ENCODE results near the gene RHOU. TPM values are rescaled to one million over a fixed set of nuclear protein-coding genes. Genes with fewer than 3 reads are reported as not detected.

Gene RHOU
- total RNA-seq, 2 experiments from 2014 or later = 0.61 to 4.5 TPM

GRCh38 chr1:228753287-228753686 lies 18.0 kb downstream of the RHOU start:
- H3K36me3 Mint-ChIP-seq = peaks cover 8% of the 10 kb centered on the region
- peaks cover 6% of the 10 kb centered on the region for H3K9me3 Mint-ChIP-seq (ENCODE audit: low read depth)
- no peak overlapping the region for H3K27ac Mint-ChIP-seq
- ATAC-seq = no peak
- no peak overlapping the region for H3K4me3 Mint-ChIP-seq
- H3K27me3 Mint-ChIP-seq = peaks cover 62% of the 10 kb centered on the region
- peaks cover 60% of the 10 kb centered on the region for H3K4me1 Mint-ChIP-seq
- CTCF ChIA-PET = interaction anchor here (1.0 to 1.9 kb wide), 3 partner anchors 11 to 474 kb away, joined by 3 to 7 read pairs (median 3); partner anchors contain the start of gene RHOU
- DNase-seq = peak; percentile 27

- H3K27me3 Mint-ChIP-seq = peaks cover 68% of the 10 kb centered on the region
- H3K9me3 Mint-ChIP-seq (ENCODE audit: low read depth) = peaks cover 6% of the 10 kb centered on the region
- H3K4me1 Mint-ChIP-seq = peaks cover 56% of the 10 kb centered on the region
- peaks cover 8% of the 10 kb centered on the region for H3K36me3 Mint-ChIP-seq
- CTCF ChIA-PET = interaction anchor here (0.7 to 1.9 kb wide), 4 partner anchors 12 to 473 kb away, joined by 3 to 7 read pairs (median 3); partner anchors contain the start of gene RHOU
- no peak for ATAC-seq
- no peak overlapping the region for H3K27ac Mint-ChIP-seq
- peak; percentile 16 for DNase-seq
- no peak overlapping the region for H3K4me3 Mint-ChIP-seq
These were observed 18.6 kb downstream of the RHOU start for GRCh38 chr1:228753786-228754360.

- H3K27me3 Mint-ChIP-seq = peaks cover 75% of the 10 kb centered on the region
- H3K4me3 Mint-ChIP-seq = no peak overlapping the region
- ATAC-seq (no peak), DNase-seq (peak; percentile 27)
- no peak overlapping the region for H3K27ac Mint-ChIP-seq
- CTCF ChIA-PET = interaction anchor here (0.7 to 1.9 kb wide), 2 partner anchors 20 to 72 kb away, joined by 3 to 7 read pairs; partner anchors contain the start of gene RHOU
- H3K9me3 Mint-ChIP-seq (ENCODE audit: low read depth) = peaks cover 6% of the 10 kb centered on the region
- H3K36me3 Mint-ChIP-seq = peaks cover 8% of the 10 kb centered on the region
- peaks cover 49% of the 10 kb centered on the region for H3K4me1 Mint-ChIP-seq
These were observed 19.5 kb downstream of the RHOU start for GRCh38 chr1:228754646-228755268.

- Mint-ChIP-seq H3K4me1 (peaks cover 41% of the 10 kb centered on the region), H3K27ac (no peak overlapping the region)
- no peak for ATAC-seq
These were observed 20.5 kb downstream of the RHOU start for GRCh38 chr1:228755800-228756199.

GRCh38 chr1:228756457-228756856 lies 21.2 kb downstream of the RHOU start:
- peaks cover 8% of the 10 kb centered on the region for H3K36me3 Mint-ChIP-seq
- peaks cover 34% of the 10 kb centered on the region for H3K4me1 Mint-ChIP-seq
- ATAC-seq (no peak), DNase-seq (no peak)
- peaks cover 6% of the 10 kb centered on the region for H3K9me3 Mint-ChIP-seq (ENCODE audit: low read depth)
- H3K4me3 Mint-ChIP-seq = no peak overlapping the region
- CTCF ChIA-PET = interaction anchor here (1.2 kb wide), 1 partner anchor 108 kb away, joined by 3 read pairs; no protein-coding TSS in a partner anchor
- peaks cover 74% of the 10 kb centered on the region for H3K27me3 Mint-ChIP-seq
- H3K27ac Mint-ChIP-seq = peak overlapping the region; percentile 5

More at GRCh38 chr1:228755800-228756199, 20.5 kb downstream of the RHOU start:
- Mint-ChIP-seq H3K9me3 (ENCODE audit: low read depth) (peaks cover 6% of the 10 kb centered on the region), H3K27me3 (peaks cover 75% of the 10 kb centered on the region), H3K4me3 (no peak overlapping the region), H3K36me3 (peaks cover 8% of the 10 kb centered on the region)
- no peak for DNase-seq
- CTCF ChIA-PET = interaction anchor here (1.2 kb wide), 1 partner anchor 109 kb away, joined by 3 read pairs; no protein-coding TSS in a partner anchor

GRCh38 chr1:228758447-228758846 lies 23.2 kb downstream of the RHOU start:
- Mint-ChIP-seq H3K4me3 (no peak overlapping the region), H3K27ac (no peak overlapping the region), H3K4me1 (peaks cover 25% of the 10 kb centered on the region), H3K9me3 (ENCODE audit: low read depth) (peaks cover 6% of the 10 kb centered on the region), H3K36me3 (peaks cover 8% of the 10 kb centered on the region), H3K27me3 (peaks cover 62% of the 10 kb centered on the region)
- DNase-seq = no peak
- no peak for ATAC-seq
- CTCF ChIA-PET = interaction anchor here (0.6 to 1.6 kb wide), 2 partner anchors 10 to 299 kb away, joined by 3 to 5 read pairs; no protein-coding TSS in a partner anchor

- no peak for DNase-seq
- H3K36me3 Mint-ChIP-seq = peaks cover 7% of the 10 kb centered on the region
- H3K27ac Mint-ChIP-seq = no peak overlapping the region
- H3K27me3 Mint-ChIP-seq = peaks cover 37% of the 10 kb centered on the region
- no peak for ATAC-seq
- H3K4me1 Mint-ChIP-seq = peaks cover 27% of the 10 kb centered on the region
- peaks cover 6% of the 10 kb centered on the region for H3K9me3 Mint-ChIP-seq (ENCODE audit: low read depth)
- no peak overlapping the region for H3K4me3 Mint-ChIP-seq
- CTCF ChIA-PET = no interaction called here
These were observed 25.7 kb downstream of the RHOU start for GRCh38 chr1:228760979-228761378.

GRCh38 chr1:228763561-228763960 lies 28.3 kb downstream of the RHOU start:
- Mint-ChIP-seq H3K4me1 (peaks cover 23% of the 10 kb centered on the region), H3K36me3 (no peaks in the 10 kb centered on the region), H3K4me3 (no peak overlapping the region), H3K27ac (no peak overlapping the region), H3K27me3 (peaks cover 24% of the 10 kb centered on the region), H3K9me3 (ENCODE audit: low read depth) (no peaks in the 10 kb centered on the region)
- no peak for DNase-seq
- CTCF ChIA-PET = no interaction called here
- ATAC-seq = no peak

- Mint-ChIP-seq H3K27me3 (peaks cover 20% of the 10 kb centered on the region), H3K4me3 (no peak overlapping the region), H3K4me1 (peaks cover 19% of the 10 kb centered on the region), H3K27ac (peak overlapping the region; percentile 78), H3K9me3 (ENCODE audit: low read depth) (no peaks in the 10 kb centered on the region), H3K36me3 (no peaks in the 10 kb centered on the region)
- ATAC-seq (peak; percentile 92), DNase-seq (peak; percentile 82)
- CTCF ChIA-PET = interaction anchor here (1.2 kb wide), 1 partner anchor 30 kb away, joined by 5 read pairs; the partner anchor contains the start of gene RHOU
These were observed 30.1 kb downstream of the RHOU start for GRCh38 chr1:228765168-228765946.

- no peak overlapping the region for H3K27ac Mint-ChIP-seq
- H3K36me3 Mint-ChIP-seq = no peaks in the 10 kb centered on the region
- peaks cover 19% of the 10 kb centered on the region for H3K4me1 Mint-ChIP-seq
- CTCF ChIA-PET = interaction anchor here (0.9 to 1.2 kb wide), 3 partner anchors 19 to 32 kb away, joined by 3 to 6 read pairs (median 3); partner anchors contain the start of gene RHOU
- DNase-seq (no peak), ATAC-seq (no peak)
- H3K4me3 Mint-ChIP-seq = no peak overlapping the region
- no peaks in the 10 kb centered on the region for H3K9me3 Mint-ChIP-seq (ENCODE audit: low read depth)
- H3K27me3 Mint-ChIP-seq = peaks cover 20% of the 10 kb centered on the region
These were observed 31.5 kb downstream of the RHOU start for GRCh38 chr1:228766788-228767187.

GRCh38 chr1:228767636-228768354 lies 32.5 kb downstream of the RHOU start:
- peaks cover 22% of the 10 kb centered on the region for H3K4me1 Mint-ChIP-seq
- H3K36me3 Mint-ChIP-seq = no peaks in the 10 kb centered on the region
- no peaks in the 10 kb centered on the region for H3K9me3 Mint-ChIP-seq (ENCODE audit: low read depth)
- CTCF ChIA-PET = no interaction called here
- H3K4me3 Mint-ChIP-seq = no peak overlapping the region
- no peak for DNase-seq
- H3K27me3 Mint-ChIP-seq = peaks cover 20% of the 10 kb centered on the region
- H3K27ac Mint-ChIP-seq = no peak overlapping the region
- ATAC-seq = no peak

- H3K27ac Mint-ChIP-seq = no peak overlapping the region
- no peaks in the 10 kb centered on the region for H3K9me3 Mint-ChIP-seq (ENCODE audit: low read depth)
These were observed 33.2 kb downstream of the RHOU start for GRCh38 chr1:228768355-228769000.

More at GRCh38 chr1:228768355-228769000, 33.2 kb downstream of the RHOU start:
- peaks cover 25% of the 10 kb centered on the region for H3K4me1 Mint-ChIP-seq
- DNase-seq (no peak), ATAC-seq (no peak)
- no peak overlapping the region for H3K4me3 Mint-ChIP-seq
- CTCF ChIA-PET = no interaction called here
- no peaks in the 10 kb centered on the region for H3K36me3 Mint-ChIP-seq
- peaks cover 17% of the 10 kb centered on the region for H3K27me3 Mint-ChIP-seq
